HepG2 (cell line): Measurements from ENCODE around the gene HPCAL1. TPM values are rescaled to one million over a fixed set of nuclear protein-coding genes. Genes with fewer than 3 reads are reported as not detected.

ENCODE experiments used
- ERF ChIP-seq: IDR thresholded peaks from 2 replicates; pipeline ENCODE4 v1.6.1; 2018; ENCODE audit warnings: missing biosample characterization, missing genetic modification reagents
- HNRNPLL ChIP-seq: fragments of 200-400 bp; formaldehyde crosslinking; IDR thresholded peaks from 2 replicates; pipeline ENCODE4 v1.6.1; 2017; ENCODE audit warnings: mild to moderate bottlenecking, low read depth, low read length; ENCODE audit not compliant: poor library complexity, severe bottlenecking
- KDM3A ChIP-seq: IDR thresholded peaks from 2 replicates; pipeline ENCODE4 v1.6.1; 2018; ENCODE audit warnings: low read depth, missing compliant biosample characterization
- MEF2D ChIP-seq: sonication (generic); formaldehyde crosslinking; IDR thresholded peaks from 2 replicates; pipeline ENCODE4 v1.5.1; 2020; ENCODE audit warnings: mild to moderate bottlenecking, missing genetic modification reagents
- STAG1 ChIP-seq: sonication (generic); formaldehyde crosslinking; IDR thresholded peaks from 2 replicates; pipeline ENCODE4 v1.4.0; 2020; ENCODE audit warnings: missing genetic modification reagents
- TP53 ChIP-seq: sonication (generic); formaldehyde crosslinking; conservative IDR thresholded peaks from 2 replicates; pipeline ENCODE4 v1.4.0; 2020; ENCODE audit warnings: missing genetic modification reagents
- ZNF12 ChIP-seq: sonication (generic); formaldehyde crosslinking; IDR thresholded peaks from 2 replicates; pipeline ENCODE4 v1.5.0; 2020; ENCODE audit warnings: missing genetic modification reagents
- ZNF143 ChIP-seq: sonication (generic); formaldehyde crosslinking; IDR thresholded peaks from 2 replicates; pipeline ENCODE4 v1.4.0; 2020; ENCODE audit warnings: missing genetic modification reagents
- ZNF331 ChIP-seq: sonication (generic); formaldehyde crosslinking; IDR thresholded peaks from 2 replicates; pipeline ENCODE4 v1.4.0; 2020; ENCODE audit warnings: missing genetic modification reagents
- ZNF431 ChIP-seq: sonication (generic); formaldehyde crosslinking; IDR thresholded peaks from 2 replicates; pipeline ENCODE4 v1.9.0; 2022; ENCODE audit warnings: missing genetic modification reagents, low read depth, mild to moderate bottlenecking, borderline replicate concordance
- ZNF749 ChIP-seq: sonication (generic); formaldehyde crosslinking; IDR thresholded peaks from 2 replicates; pipeline ENCODE4 v1.8.0; 2022; ENCODE audit warnings: mild to moderate bottlenecking, missing genetic modification reagents, moderate library complexity, borderline replicate concordance
- ZNF766 ChIP-seq: sonication (generic); formaldehyde crosslinking; IDR thresholded peaks from 2 replicates; pipeline ENCODE4 v1.5.0; 2020; ENCODE audit warnings: missing genetic modification reagents, borderline replicate concordance
- ZNF776 ChIP-seq: sonication (generic); formaldehyde crosslinking; IDR thresholded peaks from 2 replicates; pipeline ENCODE4 v1.4.0; 2020; ENCODE audit warnings: mild to moderate bottlenecking, missing genetic modification reagents
- ZNF780A ChIP-seq: sonication (generic); formaldehyde crosslinking; IDR thresholded peaks from 2 replicates; pipeline ENCODE4 v1.8.0; 2022; ENCODE audit warnings: mild to moderate bottlenecking, missing genetic modification reagents, moderate library complexity
- ZSCAN30 ChIP-seq: sonication (generic); formaldehyde crosslinking; IDR thresholded peaks from 2 replicates; pipeline ENCODE4 v1.5.0; 2020; ENCODE audit warnings: mild to moderate bottlenecking, missing genetic modification reagents
- polyA plus RNA-seq, 8 experiments: library from polyadenylated mRNA; depleted of rRNA in 3 of 8; stranded (reverse) in 7 of 8; unstranded in 1 of 8; fragments of >200 nt; fragmentation: Illumina TruSeq in 4 of 8; extraction: Trizol in 4 of 8; gene quantifications; 2 replicates each; pipeline versions ENCODE4 v1.2.1 to v1.2.3, GENCODE V29; 2011 to 2016; ENCODE audit warnings: low read depth in 4 of 8, missing spikeins in 1 of 8, mixed read lengths in 1 of 8; ENCODE audit not compliant: insufficient read depth in 1 of 8
- total RNA-seq, 5 experiments: library from RNA; depleted of rRNA; stranded (reverse); fragments of >200 nt; fragmentation: Illumina TruSeq; extraction: Trizol; gene quantifications; 2 replicates each; pipeline ENCODE4 v1.2.3, GENCODE V29; 2016; ENCODE audit warnings: low read depth in 1 of 5
- TF ChIP-seq, protein P1 (sequence below), 2 experiments: sonication (generic) in 1 of 2; formaldehyde crosslinking in 1 of 2; IDR thresholded peaks; 2 replicates each; pipeline versions ENCODE4 v1.4.0 to v1.6.1; 2016 to 2020; ENCODE audit warnings: borderline replicate concordance in 1 of 2, low read depth in 1 of 2, mild to moderate bottlenecking in 1 of 2, missing genetic modification reagents in 1 of 2
- TF ChIP-seq, protein P2 (sequence below), 2 experiments: fragments of 450-650 bp in 1 of 2; sonication (generic) in 1 of 2; formaldehyde crosslinking; IDR thresholded peaks; 2 replicates each; pipeline versions ENCODE4 v1.5.0 to v1.8.0; 2020 to 2022; ENCODE audit warnings: mild to moderate bottlenecking in 1 of 2, missing genetic modification reagents in 1 of 2
- TF ChIP-seq, protein P3 (sequence below): sonication (generic); formaldehyde crosslinking; IDR thresholded peaks from 2 replicates; pipeline ENCODE4 v1.5.1; 2020; ENCODE audit warnings: mild to moderate bottlenecking, missing genetic modification reagents, moderate library complexity
- TF ChIP-seq, protein P4 (sequence below): sonication (generic); formaldehyde crosslinking; IDR thresholded peaks from 2 replicates; pipeline ENCODE4 v1.5.0; 2020; ENCODE audit warnings: mild to moderate bottlenecking, missing genetic modification reagents

HPCAL1 gene
- total and polyA plus RNA-seq, 2 of the 13 experiments (the other 11 are each of a cell fraction or from before 2014, with no cell fraction given) = 29.5 to 29.9 TPM

DNA sequence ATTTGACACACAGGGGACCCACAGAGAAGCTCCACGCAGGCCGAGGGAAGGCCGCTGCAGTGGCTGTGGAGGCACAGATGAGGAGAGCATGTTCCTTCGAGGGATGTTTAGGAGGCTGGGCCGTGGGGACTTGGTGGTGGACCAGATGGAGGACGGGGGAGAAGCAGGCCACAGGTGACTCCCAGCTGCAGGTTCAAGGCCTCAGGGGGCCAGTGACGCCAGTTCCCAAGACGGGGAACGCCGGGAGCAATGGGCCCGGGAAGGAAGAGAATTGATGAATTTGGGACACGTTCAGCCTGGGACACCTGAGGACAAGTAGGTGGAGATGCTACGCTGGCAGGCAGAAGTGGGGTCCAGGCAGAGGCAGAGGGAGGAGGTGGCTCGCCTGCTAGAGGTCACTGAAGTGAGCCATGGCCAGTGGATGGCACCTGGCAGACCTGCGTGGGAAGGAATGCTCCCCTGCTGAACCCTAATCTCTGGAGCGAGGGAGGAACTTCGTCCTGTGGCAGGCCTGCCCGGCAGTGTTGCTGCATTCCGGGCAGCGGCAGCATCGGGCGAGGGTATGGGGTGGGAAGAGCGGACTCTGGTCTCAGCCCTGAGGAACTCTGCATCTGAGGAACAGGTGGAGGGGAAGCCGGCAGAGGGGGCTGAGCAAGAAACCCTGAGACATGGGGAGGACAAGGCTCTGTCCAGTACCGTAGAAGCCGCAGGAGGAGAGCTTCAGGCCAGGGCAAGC is 25.2 kb upstream of the HPCAL1 start (continued):
- TF ChIP-seq, protein P1, sequence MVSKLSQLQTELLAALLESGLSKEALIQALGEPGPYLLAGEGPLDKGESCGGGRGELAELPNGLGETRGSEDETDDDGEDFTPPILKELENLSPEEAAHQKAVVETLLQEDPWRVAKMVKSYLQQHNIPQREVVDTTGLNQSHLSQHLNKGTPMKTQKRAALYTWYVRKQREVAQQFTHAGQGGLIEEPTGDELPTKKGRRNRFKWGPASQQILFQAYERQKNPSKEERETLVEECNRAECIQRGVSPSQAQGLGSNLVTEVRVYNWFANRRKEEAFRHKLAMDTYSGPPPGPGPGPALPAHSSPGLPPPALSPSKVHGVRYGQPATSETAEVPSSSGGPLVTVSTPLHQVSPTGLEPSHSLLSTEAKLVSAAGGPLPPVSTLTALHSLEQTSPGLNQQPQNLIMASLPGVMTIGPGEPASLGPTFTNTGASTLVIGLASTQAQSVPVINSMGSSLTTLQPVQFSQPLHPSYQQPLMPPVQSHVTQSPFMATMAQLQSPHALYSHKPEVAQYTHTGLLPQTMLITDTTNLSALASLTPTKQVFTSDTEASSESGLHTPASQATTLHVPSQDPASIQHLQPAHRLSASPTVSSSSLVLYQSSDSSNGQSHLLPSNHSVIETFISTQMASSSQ (IDR thresholded peaks at IDR 0.05; ENCODE audit: low read depth) = 0 out of 2 replicates have a peak, but pooled peaks have one; percentile 3
- TF ChIP-seq, protein P1 (CRISPR knock-in tag; IDR thresholded peaks at IDR 0.05; ENCODE audit: borderline replicate concordance) = no peak
- TF ChIP-seq ZSCAN30 (CRISPR knock-in tag) = no peak
- TF ChIP-seq ZNF143 (CRISPR knock-in tag) = 0 out of 2 replicates have a peak, but pooled peaks have one; percentile 19
- TF ChIP-seq, protein P2, sequence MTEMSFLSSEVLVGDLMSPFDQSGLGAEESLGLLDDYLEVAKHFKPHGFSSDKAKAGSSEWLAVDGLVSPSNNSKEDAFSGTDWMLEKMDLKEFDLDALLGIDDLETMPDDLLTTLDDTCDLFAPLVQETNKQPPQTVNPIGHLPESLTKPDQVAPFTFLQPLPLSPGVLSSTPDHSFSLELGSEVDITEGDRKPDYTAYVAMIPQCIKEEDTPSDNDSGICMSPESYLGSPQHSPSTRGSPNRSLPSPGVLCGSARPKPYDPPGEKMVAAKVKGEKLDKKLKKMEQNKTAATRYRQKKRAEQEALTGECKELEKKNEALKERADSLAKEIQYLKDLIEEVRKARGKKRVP (CRISPR knock-in tag; IDR thresholded peaks at IDR 0.05) = no peak
- peak; percentile 44 for TF ChIP-seq HNRNPLL
- peak; percentile 14; the same call in 1 of the 2 replicates for TF ChIP-seq STAG1
- TF ChIP-seq, protein P3, sequence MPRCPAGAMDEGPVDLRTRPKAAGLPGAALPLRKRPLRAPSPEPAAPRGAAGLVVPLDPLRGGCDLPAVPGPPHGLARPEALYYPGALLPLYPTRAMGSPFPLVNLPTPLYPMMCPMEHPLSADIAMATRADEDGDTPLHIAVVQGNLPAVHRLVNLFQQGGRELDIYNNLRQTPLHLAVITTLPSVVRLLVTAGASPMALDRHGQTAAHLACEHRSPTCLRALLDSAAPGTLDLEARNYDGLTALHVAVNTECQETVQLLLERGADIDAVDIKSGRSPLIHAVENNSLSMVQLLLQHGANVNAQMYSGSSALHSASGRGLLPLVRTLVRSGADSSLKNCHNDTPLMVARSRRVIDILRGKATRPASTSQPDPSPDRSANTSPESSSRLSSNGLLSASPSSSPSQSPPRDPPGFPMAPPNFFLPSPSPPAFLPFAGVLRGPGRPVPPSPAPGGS (CRISPR knock-in tag) = no peak
- TF ChIP-seq, protein P4, sequence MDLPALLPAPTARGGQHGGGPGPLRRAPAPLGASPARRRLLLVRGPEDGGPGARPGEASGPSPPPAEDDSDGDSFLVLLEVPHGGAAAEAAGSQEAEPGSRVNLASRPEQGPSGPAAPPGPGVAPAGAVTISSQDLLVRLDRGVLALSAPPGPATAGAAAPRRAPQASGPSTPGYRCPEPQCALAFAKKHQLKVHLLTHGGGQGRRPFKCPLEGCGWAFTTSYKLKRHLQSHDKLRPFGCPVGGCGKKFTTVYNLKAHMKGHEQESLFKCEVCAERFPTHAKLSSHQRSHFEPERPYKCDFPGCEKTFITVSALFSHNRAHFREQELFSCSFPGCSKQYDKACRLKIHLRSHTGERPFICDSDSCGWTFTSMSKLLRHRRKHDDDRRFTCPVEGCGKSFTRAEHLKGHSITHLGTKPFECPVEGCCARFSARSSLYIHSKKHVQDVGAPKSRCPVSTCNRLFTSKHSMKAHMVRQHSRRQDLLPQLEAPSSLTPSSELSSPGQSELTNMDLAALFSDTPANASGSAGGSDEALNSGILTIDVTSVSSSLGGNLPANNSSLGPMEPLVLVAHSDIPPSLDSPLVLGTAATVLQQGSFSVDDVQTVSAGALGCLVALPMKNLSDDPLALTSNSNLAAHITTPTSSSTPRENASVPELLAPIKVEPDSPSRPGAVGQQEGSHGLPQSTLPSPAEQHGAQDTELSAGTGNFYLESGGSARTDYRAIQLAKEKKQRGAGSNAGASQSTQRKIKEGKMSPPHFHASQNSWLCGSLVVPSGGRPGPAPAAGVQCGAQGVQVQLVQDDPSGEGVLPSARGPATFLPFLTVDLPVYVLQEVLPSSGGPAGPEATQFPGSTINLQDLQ (CRISPR knock-in tag) = 0 out of 2 replicates have a peak, but pooled peaks have one; percentile 3
- TF ChIP-seq TP53 = no peak
- TF ChIP-seq ZNF749 (CRISPR knock-in tag) = no peak
- 0 out of 2 replicates have a peak, but pooled peaks have one; percentile 17 for TF ChIP-seq MEF2D (CRISPR knock-in tag)
- TF ChIP-seq ZNF776 (CRISPR knock-in tag) = 0 out of 2 replicates have a peak, but pooled peaks have one; percentile 41
- 0 out of 2 replicates have a peak, but pooled peaks have one; percentile 6 for TF ChIP-seq ERF (CRISPR knock-in tag)
- TF ChIP-seq ZNF766 (CRISPR knock-in tag) = 0 out of 2 replicates have a peak, but pooled peaks have one; percentile 4
- no peak for TF ChIP-seq KDM3A (CRISPR knock-in tag)
- peak; percentile 61; the same call in 1 of the 2 replicates for TF ChIP-seq ZNF12 (CRISPR knock-in tag)
- peak; percentile 22; the same call in 1 of the 2 replicates for TF ChIP-seq ZNF331 (CRISPR knock-in tag)
- 0 out of 2 replicates have a peak, but pooled peaks have one; percentile 20 for TF ChIP-seq ZNF780A (CRISPR knock-in tag)
- 0 out of 2 replicates have a peak, but pooled peaks have one; percentile 44 for TF ChIP-seq ZNF431 (CRISPR knock-in tag)
